Common myeloid progenitor, CD34-positive (primary cell): Measurements from ENCODE around the gene ZNF821.
"Not testable (repeated sequence)": the region's sequence is repeated elsewhere in the genome, so short reads cannot be mapped to it uniquely, and the experiment has no call there.

ENCODE experiments used
- CTCF ChIA-PET: fragments of 350-600 bp; sonication (Branson Sonifier 250); formaldehyde crosslinking; loops from one replicate; lab custom pipeline; 2021; ENCODE audit warnings: antibody characterized with exemption; lab: Charles Lee
- POLR2A ChIA-PET: fragments of 350-600 bp; sonication (Branson Sonifier 250); formaldehyde crosslinking; loops from one replicate; lab custom pipeline; 2021; ENCODE audit warnings: antibody characterized with exemption; lab: Charles Lee
- DNase-seq, 3 donors: peaks; one replicate each; pipeline versions ENCODE4 v3.0.0 to v3.0.0-alpha.2; 2013
- H3K27ac ChIP-seq, 2 experiments: 1 replicate in 1 of 2; 2 replicates in 1 of 2; pipeline ENCODE4 v1.7.0; 2013; ENCODE audit warnings: inconsistent platforms in 2 of 2, low read length in 2 of 2, mild to moderate bottlenecking in 2 of 2, low read depth in 1 of 2, moderate library complexity in 1 of 2; ENCODE audit not compliant: severe bottlenecking in 2 of 2, insufficient read depth in 1 of 2, poor library complexity in 1 of 2
- H3K27me3 ChIP-seq, 5 experiments: replicated peaks in 2 of 5; 1 replicate in 3 of 5; 2 replicates in 2 of 5; pipeline versions ENCODE4 v1.6.1 to v1.7.0; 2013; ENCODE audit warnings: low read length in 4 of 5, mild to moderate bottlenecking in 2 of 5, moderate library complexity in 2 of 5, inconsistent platforms in 1 of 5; ENCODE audit not compliant: insufficient read depth in 5 of 5, control insufficient read depth in 4 of 5
- H3K36me3 ChIP-seq, 4 experiments: 1 replicate in 2 of 4; 2 replicates in 2 of 4; pipeline versions ENCODE4 v1.6.1 to v1.7.0; 2013; ENCODE audit warnings: low read length in 3 of 4, control low read depth in 1 of 4, mild to moderate bottlenecking in 1 of 4; ENCODE audit not compliant: control insufficient read depth in 4 of 4, insufficient read depth in 4 of 4
- H3K4me1 ChIP-seq, 4 experiments: 1 replicate in 3 of 4; 2 replicates in 1 of 4; pipeline versions ENCODE4 v1.6.1 to v1.7.1; 2013; ENCODE audit warnings: low read length in 3 of 4, mild to moderate bottlenecking in 3 of 4, control low read depth in 1 of 4, inconsistent platforms in 1 of 4, moderate library complexity in 1 of 4; ENCODE audit not compliant: control insufficient read depth in 4 of 4, insufficient read depth in 4 of 4; ENCODE audit errors: control extremely low read depth in 1 of 4
- H3K4me3 ChIP-seq, 7 experiments: 1 replicate in 4 of 7; 2 replicates in 3 of 7; pipeline versions ENCODE4 v1.5.1 to v1.7.0; 2013; ENCODE audit warnings: mild to moderate bottlenecking in 7 of 7, low read length in 6 of 7, moderate library complexity in 6 of 7, inconsistent platforms in 2 of 7, low read depth in 2 of 7, control low read depth in 1 of 7; ENCODE audit not compliant: insufficient read depth in 4 of 7, control insufficient read depth in 1 of 7; ENCODE audit errors: extremely low read depth in 1 of 7
- H3K9me3 ChIP-seq, 5 experiments: 1 replicate in 4 of 5; 2 replicates in 1 of 5; pipeline versions ENCODE4 v1.6.1 to v1.7.1; 2013; ENCODE audit warnings: low read length in 4 of 5, mild to moderate bottlenecking in 2 of 5, inconsistent platforms in 1 of 5, low read depth in 1 of 5, moderate library complexity in 1 of 5; ENCODE audit not compliant: control insufficient read depth in 4 of 5, insufficient read depth in 2 of 5; ENCODE audit errors: control extremely low read depth in 1 of 5
- WGBS: methylation state at CpG from one replicate; pipeline ENCODE4 v1.1.5; 2013; ENCODE audit not compliant: insufficient coverage; 5-methylcytosine and 5-hydroxymethylcytosine counted together

Gene ZNF821

GRCh38 chr16:71869089-71869488 lies 14.9 kb downstream of the ZNF821 start:
- no peak overlapping the region for H3K4me3 ChIP-seq
- H3K27ac ChIP-seq, result no peak overlapping the region
- no peak for DNase-seq
- H3K27me3 ChIP-seq, result no peaks in the 10 kb centered on the region
- no CpG with 5 or more reads among the region's 1 CpG for WGBS
- H3K9me3 ChIP-seq, result no peaks in the 10 kb centered on the region
- H3K36me3 ChIP-seq, result peaks cover 0 to 8% (median 5%) of the 10 kb centered on the region in 4 experiments
- no peaks in the 10 kb centered on the region for H3K4me1 ChIP-seq
- CTCF ChIA-PET, result interaction anchor here (1.5 kb wide), 1 partner anchor 11 kb away, joined by 4 read pairs; no protein-coding TSS in a partner anchor
- POLR2A ChIA-PET, result no interaction called here

- Histone ChIP-seq H3K27me3 (no peaks in the 10 kb centered on the region), H3K9me3 (no peaks in the 10 kb centered on the region), H3K4me3 (no peak overlapping the region), H3K36me3 (peaks cover 2 to 10% (median 7%) of the 10 kb centered on the region in 4 experiments), H3K27ac (no peak overlapping the region), H3K4me1 (no peaks in the 10 kb centered on the region)
- WGBS, result 100% methylated on average over 3 of the region's 3 CpGs
- DNase-seq, result no peak
- POLR2A ChIA-PET, result no interaction called here
- CTCF ChIA-PET, result interaction anchor here (0.9 to 1.8 kb wide), 3 partner anchors 10 to 17 kb away, joined by 3 read pairs; no protein-coding TSS in a partner anchor
Observed at GRCh38 chr16:71867939-71868338, 16.0 kb downstream of the ZNF821 start.

- H3K9me3 ChIP-seq, H3K27ac ChIP-seq, DNase-seq, H3K4me1 ChIP-seq, H3K4me3 ChIP-seq, H3K27me3 ChIP-seq, POLR2A ChIA-PET: not testable (repeated sequence)
- peaks cover 4 to 10% (median 8%) of the 10 kb centered on the region in 4 experiments for H3K36me3 ChIP-seq
- CTCF ChIA-PET, result interaction anchor here (0.9 to 1.9 kb wide), 3 partner anchors 9 to 16 kb away, joined by 3 to 7 read pairs (median 3); no protein-coding TSS in a partner anchor
- 100% methylated on average over 3 of the region's 6 CpGs for WGBS
Observed at GRCh38 chr16:71867175-71867574, 16.8 kb downstream of the ZNF821 start.

GRCh38 chr16:71865173-71865863 lies 18.7 kb downstream of the ZNF821 start:
- POLR2A ChIA-PET, result no interaction called here
- H3K36me3 ChIP-seq, result peaks cover 6 to 21% (median 13%) of the 10 kb centered on the region in 4 experiments
- CTCF ChIA-PET, result interaction anchor here (1.3 to 1.9 kb wide), 5 partner anchors 7 to 31 kb away, joined by 3 to 7 read pairs (median 4); no protein-coding TSS in a partner anchor

GRCh38 chr16:71863995-71864394 lies 20.0 kb downstream of the ZNF821 start:
- ChIA-PET CTCF (interaction anchor here (1.1 to 1.7 kb wide), 4 partner anchors 18 to 56 kb away, joined by 3 to 5 read pairs (median 3); no protein-coding TSS in a partner anchor), POLR2A (no interaction called here)
- Histone ChIP-seq H3K4me1 (no peaks in the 10 kb centered on the region), H3K27me3 (no peaks in the 10 kb centered on the region), H3K36me3 (peaks cover 8 to 33% (median 19%) of the 10 kb centered on the region in 4 experiments), H3K27ac (no peak overlapping the region), H3K4me3 (no peak overlapping the region), H3K9me3 (no peaks in the 10 kb centered on the region)
- 100% methylated on average over 4 of the region's 5 CpGs for WGBS
- DNase-seq, result no peak

More at GRCh38 chr16:71865173-71865863, 18.7 kb downstream of the ZNF821 start:
- no peak overlapping the region for H3K27ac ChIP-seq
- DNase-seq, result no peak
- 20% methylated on average over 1 of the region's 7 CpGs for WGBS
- no peaks in the 10 kb centered on the region for H3K27me3 ChIP-seq
- no peaks in the 10 kb centered on the region for H3K4me1 ChIP-seq
- no peaks in the 10 kb centered on the region for H3K9me3 ChIP-seq
- H3K4me3 ChIP-seq, result no peak overlapping the region

GRCh38 chr16:71859762-71860521 lies 24.0 kb downstream of the ZNF821 start:
- ChIA-PET POLR2A (no interaction called here), CTCF (interaction anchor here (0.6 to 0.9 kb wide), 2 partner anchors 101 to 1214 kb away, joined by 3 read pairs; partner anchors contain the start of gene IL34)
- Histone ChIP-seq H3K27ac (no peak overlapping the region), H3K4me1 (no peaks in the 10 kb centered on the region), H3K27me3 (no peaks in the 10 kb centered on the region), H3K9me3 (no peaks in the 10 kb centered on the region), H3K36me3 (peaks cover 7 to 45% (median 30%) of the 10 kb centered on the region in 4 experiments), H3K4me3 (no peak overlapping the region)
- 99% methylated on average over 29 of the region's 32 CpGs for WGBS
- no peak for DNase-seq
